HepG2 (cell line): ENCODE measurements around the gene GRAMD1B. TPM values are rescaled to one million over a fixed set of nuclear protein-coding genes. Genes with fewer than 3 reads are reported as not detected.

Experiments used
- ATAC-seq: fragments of 200-7000 bp; cut with Tn5 transposase; 3 replicates; pipeline ENCODE4 v1.9.1; 2020; ENCODE audit warnings: mild to moderate bottlenecking, moderate library complexity
- BruUV-seq: library from RNA; stranded (reverse); fragments of 400-500 nt; replicated peaks from 2 replicates; lab custom pipeline; 2021; lab: Mats Ljungman, UMichigan
- CTCF ChIA-PET: fragments of 300-600 bp; formaldehyde crosslinking; extraction: SDS; loops from one replicate; lab custom pipeline; 2021; ENCODE audit warnings: low total read pairs, inconsistent platforms, low intra/inter-chr PET ratio; lab: Yijun Ruan, JAX
- POLR2A ChIA-PET: fragments of 350-600 bp; sonication (Branson Sonifier 250); formaldehyde crosslinking; loops from one replicate; lab custom pipeline; 2020; ENCODE audit warnings: antibody characterized with exemption, inconsistent platforms; lab: Yijun Ruan, JAX
- DNase-seq: peaks from one replicate; pipeline ENCODE4 v3.0.0-alpha.2; 2015; ENCODE audit warnings: low spot score
- FAIRE-seq: peaks from 3 replicates; lab custom pipeline; 2011; peaks lifted over from hg19 to GRCh38; lab: Jason Lieb, UNC
- H2AFZ ChIP-seq: one replicate; pipeline ENCODE4 v1.6.1; 2011; ENCODE audit warnings: low read length, inconsistent platforms
- H3K27ac ChIP-seq: fragments of 300-600 bp; 3 replicates; pipeline ENCODE4 v1.8.0; 2011; ENCODE audit warnings: mixed run types, mild to moderate bottlenecking, mixed read lengths, low read length, inconsistent platforms; ENCODE audit not compliant: insufficient read depth; ENCODE audit errors: extremely low read length
- H3K27me3 ChIP-seq, 2 experiments: fragments of 200-600 bp in 1 of 2; 2 replicates in 1 of 2; 3 replicates in 1 of 2; pipeline versions ENCODE4 v1.6.0 to v1.8.0; 2011; ENCODE audit warnings: low read length in 2 of 2, mild to moderate bottlenecking in 2 of 2, moderate library complexity in 2 of 2, inconsistent platforms in 1 of 2; ENCODE audit not compliant: insufficient read depth in 2 of 2, control insufficient read depth in 1 of 2
- H3K36me3 ChIP-seq, 2 experiments: fragments of 200-600 bp in 1 of 2; replicated peaks in 1 of 2; 2 replicates in 1 of 2; 3 replicates in 1 of 2; pipeline versions ENCODE4 v1.5.1 to v1.8.0; 2011; ENCODE audit warnings: low read length in 2 of 2, inconsistent platforms in 1 of 2; ENCODE audit not compliant: insufficient read depth in 2 of 2, control insufficient read depth in 1 of 2
- H3K4me1 ChIP-seq: 2 replicates; pipeline ENCODE4 v1.5.1; 2012; ENCODE audit warnings: low read length, inconsistent platforms; ENCODE audit not compliant: insufficient read depth
- H3K4me2 ChIP-seq: 2 replicates; pipeline ENCODE4 v1.6.0; 2011; ENCODE audit warnings: low read depth, low read length, inconsistent platforms
- H3K4me3 ChIP-seq, 3 experiments: fragments of 200-600 bp in 1 of 3; sonication (generic), shearing (Covaris generic) in 1 of 3; replicated peaks in 1 of 3; 2 replicates each; pipeline ENCODE4 v1.5.1; 2011 to 2016; ENCODE audit warnings: low read length in 3 of 3, inconsistent platforms in 2 of 3, low read depth in 2 of 3, mild to moderate bottlenecking in 2 of 3, control low read depth in 1 of 3, mixed read lengths in 1 of 3; ENCODE audit not compliant: insufficient read depth in 1 of 3
- H3K79me2 ChIP-seq: one replicate; pipeline ENCODE4 v1.6.1; 2011; ENCODE audit warnings: low read length, inconsistent platforms; ENCODE audit not compliant: insufficient read depth
- H3K9ac ChIP-seq: 2 replicates; pipeline ENCODE4 v1.6.0; 2011; ENCODE audit warnings: mild to moderate bottlenecking, low read depth, low read length, inconsistent platforms; ENCODE audit not compliant: insufficient read depth
- H3K9me3 ChIP-seq: 2 replicates; pipeline ENCODE4 v1.5.1; 2012; ENCODE audit warnings: mild to moderate bottlenecking, low read length
- H4K20me1 ChIP-seq: 2 replicates; pipeline ENCODE4 v1.6.0; 2011; ENCODE audit warnings: inconsistent platforms, mild to moderate bottlenecking, low read length, moderate library complexity; ENCODE audit not compliant: insufficient read depth
- AKAP8 ChIP-seq: sonication (generic); formaldehyde crosslinking; IDR thresholded peaks from 2 replicates; pipeline ENCODE4 v1.5.1; 2020; ENCODE audit warnings: mild to moderate bottlenecking, missing genetic modification reagents
- CCDC6 ChIP-seq: sonication (generic); formaldehyde crosslinking; IDR thresholded peaks from 2 replicates; pipeline ENCODE4 v1.8.1; 2022; ENCODE audit warnings: mild to moderate bottlenecking, missing genetic modification reagents, moderate library complexity
- POLR2AphosphoS5 ChIP-seq: IDR thresholded peaks from 2 replicates; pipeline ENCODE4 v1.6.1; 2012; ENCODE audit warnings: low read depth, low read length
- PTBP1 ChIP-seq: fragments of 200-400 bp; formaldehyde crosslinking; IDR thresholded peaks from 2 replicates; pipeline ENCODE4 v1.6.1; 2018; ENCODE audit warnings: low read length, low read depth; ENCODE audit not compliant: poor library complexity, severe bottlenecking
- SNRNP70 ChIP-seq: fragments of 200-400 bp; formaldehyde crosslinking; IDR thresholded peaks from 2 replicates; pipeline ENCODE4 v1.6.1; 2017; ENCODE audit warnings: mild to moderate bottlenecking, low read depth, low read length, moderate library complexity
- SOX6 ChIP-seq, 2 experiments: fragments of 450-650 bp in 1 of 2; sonication (generic) in 1 of 2; formaldehyde crosslinking in 1 of 2; IDR thresholded peaks; 2 replicates each; pipeline versions ENCODE4 v1.4.0 to v1.6.1; 2017 to 2020; ENCODE audit warnings: antibody characterized with exemption in 1 of 2, mild to moderate bottlenecking in 1 of 2, missing genetic modification reagents in 1 of 2
- TEAD3 ChIP-seq: optimal IDR thresholded peaks from 2 replicates; pipeline ENCODE3; 2016; ENCODE audit warnings: borderline replicate concordance
- YEATS4 ChIP-seq: sonication (generic); formaldehyde crosslinking; IDR thresholded peaks from 2 replicates; pipeline ENCODE4 v1.4.0; 2020; ENCODE audit warnings: missing genetic modification reagents, borderline replicate concordance
- ZC3H4 ChIP-seq: sonication (generic); formaldehyde crosslinking; IDR thresholded peaks from 2 replicates; pipeline ENCODE4 v1.4.0; 2020; ENCODE audit warnings: missing genetic modification reagents, borderline replicate concordance
- ZNF749 ChIP-seq: sonication (generic); formaldehyde crosslinking; IDR thresholded peaks from 2 replicates; pipeline ENCODE4 v1.8.0; 2022; ENCODE audit warnings: mild to moderate bottlenecking, missing genetic modification reagents, moderate library complexity, borderline replicate concordance
- WGBS: methylation state at CpG from one replicate; pipeline ENCODE4 v1.1.6; 2017; ENCODE audit warnings: low lambda C conversion rate; 5-methylcytosine and 5-hydroxymethylcytosine counted together
- in situ Hi-C: cut with HindIII; loops from 2 replicates; pipeline ENCODE4 v1.10.0; 2017; ENCODE audit warnings: low pct_unique_long_range_greater_than_20kb; ENCODE audit not compliant: extremely low pct_ligation_motif_present
- intact Hi-C: fragments of 100-400 bp; cut with micrococcal nuclease; formaldehyde crosslinking; loops from one replicate; pipeline ENCODE4 v1.10.0; 2022; ENCODE audit not compliant: unreplicated experiment
- polyA plus RNA-seq, 8 experiments: library from polyadenylated mRNA; depleted of rRNA in 3 of 8; stranded (reverse) in 7 of 8; unstranded in 1 of 8; fragments of >200 nt; fragmentation: Illumina TruSeq in 4 of 8; extraction: Trizol in 4 of 8; gene quantifications; 2 replicates each; pipeline versions ENCODE4 v1.2.1 to v1.2.3, GENCODE V29; 2011 to 2016; ENCODE audit warnings: low read depth in 4 of 8, missing spikeins in 1 of 8, mixed read lengths in 1 of 8; ENCODE audit not compliant: insufficient read depth in 1 of 8
- total RNA-seq, 5 experiments: library from RNA; depleted of rRNA; stranded (reverse); fragments of >200 nt; fragmentation: Illumina TruSeq; extraction: Trizol; gene quantifications; 2 replicates each; pipeline ENCODE4 v1.2.3, GENCODE V29; 2016; ENCODE audit warnings: low read depth in 1 of 5
- TF ChIP-seq, protein P1 (sequence below): sonication (generic); formaldehyde crosslinking; IDR thresholded peaks from 2 replicates; pipeline ENCODE4 v1.8.0; 2023; ENCODE audit warnings: mild to moderate bottlenecking, missing genetic modification reagents
- TF ChIP-seq, protein P2 (sequence below), 2 experiments: sonication (generic) in 1 of 2; formaldehyde crosslinking in 1 of 2; IDR thresholded peaks; 2 replicates each; pipeline versions ENCODE4 v1.4.0 to v1.6.1; 2018 to 2020; ENCODE audit warnings: missing genetic modification reagents in 2 of 2, borderline replicate concordance in 1 of 2, low read depth in 1 of 2, mild to moderate bottlenecking in 1 of 2, missing biosample characterization in 1 of 2
- TF ChIP-seq, protein P3 (sequence below): sonication (generic); formaldehyde crosslinking; conservative IDR thresholded peaks from 2 replicates; pipeline ENCODE4 v1.4.0; 2020; ENCODE audit warnings: missing genetic modification reagents
- TF ChIP-seq, protein P4 (sequence below): IDR thresholded peaks from 2 replicates; pipeline ENCODE4 v1.6.1; 2018; ENCODE audit warnings: missing genetic modification reagents, mild to moderate bottlenecking, missing compliant biosample characterization
- TF ChIP-seq, protein P5 (sequence below): sonication (generic); formaldehyde crosslinking; IDR thresholded peaks from 2 replicates; pipeline ENCODE4 v1.4.0; 2020; ENCODE audit warnings: mild to moderate bottlenecking, missing genetic modification reagents
- TF ChIP-seq, protein P6 (sequence below): sonication (generic); formaldehyde crosslinking; IDR thresholded peaks from 2 replicates; pipeline ENCODE4 v1.5.0; 2020; ENCODE audit warnings: missing genetic modification reagents

GRAMD1B gene
- total and polyA plus RNA-seq, 2 of the 13 experiments (the other 11 are each of a cell fraction or from before 2014, with no cell fraction given), result 0.12 TPM; not detected in 1

DNA sequence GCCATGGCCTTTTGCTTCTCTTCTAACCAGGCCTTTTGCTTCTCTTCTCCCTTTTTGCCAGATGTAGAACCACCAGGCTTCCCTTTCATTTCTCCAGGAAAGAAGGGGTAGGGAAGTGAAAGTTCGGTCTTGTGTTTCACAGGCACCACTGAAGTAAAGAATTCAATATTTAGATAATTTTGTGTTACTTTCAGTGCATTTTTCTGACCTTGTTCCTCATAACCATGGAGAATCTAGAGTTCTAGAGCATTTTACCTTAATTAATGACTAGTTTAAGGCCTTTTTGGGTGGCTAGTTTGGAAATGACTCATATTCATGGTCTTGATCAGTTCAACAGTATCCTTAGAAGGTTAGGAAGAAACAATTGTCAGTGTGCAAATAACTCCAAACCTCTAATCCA is 22.7 kb downstream of the GRAMD1B start (continued):
- TF ChIP-seq, protein P1, sequence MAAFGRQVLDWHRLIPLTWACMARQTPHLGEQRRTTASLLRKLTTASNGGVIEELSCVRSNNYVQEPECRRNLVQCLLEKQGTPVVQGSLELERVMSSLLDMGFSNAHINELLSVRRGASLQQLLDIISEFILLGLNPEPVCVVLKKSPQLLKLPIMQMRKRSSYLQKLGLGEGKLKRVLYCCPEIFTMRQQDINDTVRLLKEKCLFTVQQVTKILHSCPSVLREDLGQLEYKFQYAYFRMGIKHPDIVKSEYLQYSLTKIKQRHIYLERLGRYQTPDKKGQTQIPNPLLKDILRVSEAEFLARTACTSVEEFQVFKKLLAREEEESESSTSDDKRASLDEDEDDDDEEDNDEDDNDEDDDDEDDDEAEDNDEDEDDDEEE (CRISPR knock-in tag), result no peak
- TF ChIP-seq, protein P2, sequence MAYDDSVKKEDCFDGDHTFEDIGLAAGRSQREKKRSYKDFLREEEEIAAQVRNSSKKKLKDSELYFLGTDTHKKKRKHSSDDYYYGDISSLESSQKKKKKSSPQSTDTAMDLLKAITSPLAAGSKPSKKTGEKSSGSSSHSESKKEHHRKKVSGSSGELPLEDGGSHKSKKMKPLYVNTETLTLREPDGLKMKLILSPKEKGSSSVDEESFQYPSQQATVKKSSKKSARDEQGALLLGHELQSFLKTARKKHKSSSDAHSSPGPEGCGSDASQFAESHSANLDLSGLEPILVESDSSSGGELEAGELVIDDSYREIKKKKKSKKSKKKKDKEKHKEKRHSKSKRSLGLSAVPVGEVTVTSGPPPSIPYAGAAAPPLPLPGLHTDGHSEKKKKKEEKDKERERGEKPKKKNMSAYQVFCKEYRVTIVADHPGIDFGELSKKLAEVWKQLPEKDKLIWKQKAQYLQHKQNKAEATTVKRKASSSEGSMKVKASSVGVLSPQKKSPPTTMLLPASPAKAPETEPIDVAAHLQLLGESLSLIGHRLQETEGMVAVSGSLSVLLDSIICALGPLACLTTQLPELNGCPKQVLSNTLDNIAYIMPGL (CRISPR knock-in tag; IDR thresholded peaks at IDR 0.05; ENCODE audit: borderline replicate concordance in 1 of 2, low read depth in 1 of 2), result no peak
- TF ChIP-seq, protein P3, sequence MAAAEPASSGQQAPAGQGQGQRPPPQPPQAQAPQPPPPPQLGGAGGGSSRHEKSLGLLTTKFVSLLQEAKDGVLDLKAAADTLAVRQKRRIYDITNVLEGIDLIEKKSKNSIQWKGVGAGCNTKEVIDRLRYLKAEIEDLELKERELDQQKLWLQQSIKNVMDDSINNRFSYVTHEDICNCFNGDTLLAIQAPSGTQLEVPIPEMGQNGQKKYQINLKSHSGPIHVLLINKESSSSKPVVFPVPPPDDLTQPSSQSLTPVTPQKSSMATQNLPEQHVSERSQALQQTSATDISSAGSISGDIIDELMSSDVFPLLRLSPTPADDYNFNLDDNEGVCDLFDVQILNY (CRISPR knock-in tag), result no peak
- no peak for TF ChIP-seq PTBP1

DNA sequence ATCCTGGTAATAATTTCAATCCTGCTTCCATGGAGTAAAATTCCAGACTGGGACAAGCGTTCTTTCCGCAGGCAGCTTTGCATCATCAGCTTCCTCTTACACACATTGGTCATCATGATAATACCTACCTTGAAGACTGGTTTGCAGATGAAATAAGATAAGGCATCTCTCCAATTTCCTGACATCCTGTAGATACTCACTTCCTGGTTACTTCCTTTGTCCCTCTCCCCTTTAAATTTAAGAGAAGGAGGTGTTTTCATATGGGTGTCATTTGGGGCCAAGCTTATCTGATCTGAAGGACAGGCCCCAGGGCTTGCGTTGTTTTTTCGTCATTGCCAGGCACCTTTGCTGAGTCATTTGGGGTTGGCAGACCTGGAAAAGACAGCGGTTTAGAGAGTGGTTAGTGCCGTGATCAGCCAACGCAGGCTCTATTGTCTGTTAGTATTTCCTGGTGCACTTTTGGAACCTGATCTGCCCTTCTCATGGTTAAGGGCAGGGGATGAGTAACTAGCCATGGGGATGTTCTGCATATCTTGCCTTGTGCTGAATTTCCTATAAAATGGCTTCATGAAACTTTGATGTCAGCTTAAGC is 24.1 kb downstream of the GRAMD1B start:
- Histone ChIP-seq H3K79me2 (no peaks in the 10 kb centered on the region), H3K4me2 (no peak overlapping the region), H3K27me3 (peaks cover 0 to 10% of the 10 kb centered on the region in 2 experiments; a peak in 2 of 5 replicates), H3K27ac (no peak overlapping the region), H3K9ac (no peak overlapping the region), H3K4me3 (no peak overlapping the region), H3K4me1 (no peaks in the 10 kb centered on the region), H4K20me1 (no peaks in the 10 kb centered on the region), H2AFZ (no peak overlapping the region), H3K36me3 (no peaks in the 10 kb centered on the region), H3K9me3 (no peaks in the 10 kb centered on the region)
- POLR2A ChIA-PET, result no interaction called here
- intact Hi-C loops (no loop called here), in situ Hi-C loops (no loop called here)
- FAIRE-seq (no peak), DNase-seq (no peak), ATAC-seq (no peak)
- 13% methylated on average over 7 of the region's 7 CpGs for WGBS
- no TSS peak for BruUV-seq
- CTCF ChIA-PET, result no interaction called here
- TF ChIP-seq YEATS4 (CRISPR knock-in tag) (no peak), POLR2AphosphoS5 (no peak), SNRNP70 (no peak), CCDC6 (CRISPR knock-in tag) (no peak), SOX6 (IDR thresholded peaks at IDR 0.05) (no peak), SOX6 (CRISPR knock-in tag; IDR thresholded peaks at IDR 0.05) (no peak), TEAD3 (CRISPR knock-in tag) (no peak), ZC3H4 (CRISPR knock-in tag) (no peak), ZNF749 (CRISPR knock-in tag) (no peak), AKAP8 (CRISPR knock-in tag) (no peak)
- TF ChIP-seq, protein P4, sequence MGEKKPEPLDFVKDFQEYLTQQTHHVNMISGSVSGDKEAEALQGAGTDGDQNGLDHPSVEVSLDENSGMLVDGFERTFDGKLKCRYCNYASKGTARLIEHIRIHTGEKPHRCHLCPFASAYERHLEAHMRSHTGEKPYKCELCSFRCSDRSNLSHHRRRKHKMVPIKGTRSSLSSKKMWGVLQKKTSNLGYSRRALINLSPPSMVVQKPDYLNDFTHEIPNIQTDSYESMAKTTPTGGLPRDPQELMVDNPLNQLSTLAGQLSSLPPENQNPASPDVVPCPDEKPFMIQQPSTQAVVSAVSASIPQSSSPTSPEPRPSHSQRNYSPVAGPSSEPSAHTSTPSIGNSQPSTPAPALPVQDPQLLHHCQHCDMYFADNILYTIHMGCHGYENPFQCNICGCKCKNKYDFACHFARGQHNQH (CRISPR knock-in tag), result no peak
- TF ChIP-seq, protein P5, sequence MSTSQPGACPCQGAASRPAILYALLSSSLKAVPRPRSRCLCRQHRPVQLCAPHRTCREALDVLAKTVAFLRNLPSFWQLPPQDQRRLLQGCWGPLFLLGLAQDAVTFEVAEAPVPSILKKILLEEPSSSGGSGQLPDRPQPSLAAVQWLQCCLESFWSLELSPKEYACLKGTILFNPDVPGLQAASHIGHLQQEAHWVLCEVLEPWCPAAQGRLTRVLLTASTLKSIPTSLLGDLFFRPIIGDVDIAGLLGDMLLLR, result no peak
- TF ChIP-seq, protein P6, sequence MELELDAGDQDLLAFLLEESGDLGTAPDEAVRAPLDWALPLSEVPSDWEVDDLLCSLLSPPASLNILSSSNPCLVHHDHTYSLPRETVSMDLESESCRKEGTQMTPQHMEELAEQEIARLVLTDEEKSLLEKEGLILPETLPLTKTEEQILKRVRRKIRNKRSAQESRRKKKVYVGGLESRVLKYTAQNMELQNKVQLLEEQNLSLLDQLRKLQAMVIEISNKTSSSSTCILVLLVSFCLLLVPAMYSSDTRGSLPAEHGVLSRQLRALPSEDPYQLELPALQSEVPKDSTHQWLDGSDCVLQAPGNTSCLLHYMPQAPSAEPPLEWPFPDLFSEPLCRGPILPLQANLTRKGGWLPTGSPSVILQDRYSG, result no peak
